Neural crest cell (in vitro differentiated cells): ENCODE data around the gene PIBF1. TPM values are rescaled to one million over a fixed set of nuclear protein-coding genes. Genes with fewer than 3 reads are reported as not detected.

Experiments used
- DNase-seq: peaks from one replicate; pipeline ENCODE4 v3.0.0; 2021; ENCODE audit warnings: low read depth, mixed read lengths, low spot score
- H3K27ac Mint-ChIP-seq: one replicate; pipeline ENCODE4 v1.8.0; 2021; ENCODE audit warnings: mild to moderate bottlenecking, mixed read lengths; ENCODE audit not compliant: unreplicated experiment
- H3K27me3 Mint-ChIP-seq: 2 replicates; pipeline ENCODE4 v1.8.0; 2021; ENCODE audit warnings: low read depth, mild to moderate bottlenecking, mixed read lengths
- H3K36me3 Mint-ChIP-seq: 2 replicates; pipeline ENCODE4 v1.8.0; 2021; ENCODE audit warnings: low read depth, mild to moderate bottlenecking, mixed read lengths
- H3K4me1 Mint-ChIP-seq: 2 replicates; pipeline ENCODE4 v1.8.0; 2021; ENCODE audit warnings: mixed read lengths
- H3K4me3 Mint-ChIP-seq: one replicate; pipeline ENCODE4 v1.8.0; 2021; ENCODE audit warnings: mild to moderate bottlenecking, mixed read lengths
- H3K9me3 Mint-ChIP-seq: 2 replicates; pipeline ENCODE4 v1.8.0; 2021; ENCODE audit warnings: mixed read lengths
- total RNA-seq: library from RNA; stranded (reverse); gene quantifications from 2 replicates; pipeline ENCODE4 v1.2.1, GENCODE V29; 2021
- TF ChIP-seq, protein P1 (sequence below): fragments of 200-600 bp; sonication (generic); conservative IDR thresholded peaks from 2 replicates; pipeline ENCODE4 v1.5.0; 2021; ENCODE audit warnings: antibody characterized with exemption, mild to moderate bottlenecking

PIBF1 gene
- total RNA-seq, 1 donor from 2014 or later: 21.5 TPM

DNA sequence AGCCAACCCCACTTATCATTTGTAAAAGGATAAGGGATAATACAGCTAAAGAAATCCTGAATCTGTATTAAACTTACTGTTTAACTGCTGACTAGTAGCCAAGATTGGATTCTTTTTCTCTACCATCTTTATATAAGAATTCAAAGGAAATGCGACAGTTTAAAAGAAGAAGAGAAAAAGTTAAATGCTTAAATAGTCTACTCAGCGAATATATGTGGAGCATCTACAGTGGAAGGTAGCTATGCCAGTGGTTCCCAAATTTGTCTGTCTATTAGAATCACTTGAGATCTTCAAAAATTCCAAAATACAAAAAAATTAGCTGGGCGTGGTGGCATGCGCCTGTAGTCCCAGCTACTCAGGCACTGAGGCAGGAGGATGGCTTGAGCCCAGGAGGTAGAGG, 216.1 kb downstream of the PIBF1 start:
- Mint-ChIP-seq H3K27ac (no peak overlapping the region), H3K27me3 (no peaks in the 10 kb centered on the region), H3K4me1 (peaks cover 3% of the 10 kb centered on the region), H3K36me3 (no peaks in the 10 kb centered on the region), H3K4me3 (no peak overlapping the region), H3K9me3 (no peaks in the 10 kb centered on the region)
- TF ChIP-seq, protein P1, sequence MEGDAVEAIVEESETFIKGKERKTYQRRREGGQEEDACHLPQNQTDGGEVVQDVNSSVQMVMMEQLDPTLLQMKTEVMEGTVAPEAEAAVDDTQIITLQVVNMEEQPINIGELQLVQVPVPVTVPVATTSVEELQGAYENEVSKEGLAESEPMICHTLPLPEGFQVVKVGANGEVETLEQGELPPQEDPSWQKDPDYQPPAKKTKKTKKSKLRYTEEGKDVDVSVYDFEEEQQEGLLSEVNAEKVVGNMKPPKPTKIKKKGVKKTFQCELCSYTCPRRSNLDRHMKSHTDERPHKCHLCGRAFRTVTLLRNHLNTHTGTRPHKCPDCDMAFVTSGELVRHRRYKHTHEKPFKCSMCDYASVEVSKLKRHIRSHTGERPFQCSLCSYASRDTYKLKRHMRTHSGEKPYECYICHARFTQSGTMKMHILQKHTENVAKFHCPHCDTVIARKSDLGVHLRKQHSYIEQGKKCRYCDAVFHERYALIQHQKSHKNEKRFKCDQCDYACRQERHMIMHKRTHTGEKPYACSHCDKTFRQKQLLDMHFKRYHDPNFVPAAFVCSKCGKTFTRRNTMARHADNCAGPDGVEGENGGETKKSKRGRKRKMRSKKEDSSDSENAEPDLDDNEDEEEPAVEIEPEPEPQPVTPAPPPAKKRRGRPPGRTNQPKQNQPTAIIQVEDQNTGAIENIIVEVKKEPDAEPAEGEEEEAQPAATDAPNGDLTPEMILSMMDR: no peak
- DNase-seq: no peak

DNA sequence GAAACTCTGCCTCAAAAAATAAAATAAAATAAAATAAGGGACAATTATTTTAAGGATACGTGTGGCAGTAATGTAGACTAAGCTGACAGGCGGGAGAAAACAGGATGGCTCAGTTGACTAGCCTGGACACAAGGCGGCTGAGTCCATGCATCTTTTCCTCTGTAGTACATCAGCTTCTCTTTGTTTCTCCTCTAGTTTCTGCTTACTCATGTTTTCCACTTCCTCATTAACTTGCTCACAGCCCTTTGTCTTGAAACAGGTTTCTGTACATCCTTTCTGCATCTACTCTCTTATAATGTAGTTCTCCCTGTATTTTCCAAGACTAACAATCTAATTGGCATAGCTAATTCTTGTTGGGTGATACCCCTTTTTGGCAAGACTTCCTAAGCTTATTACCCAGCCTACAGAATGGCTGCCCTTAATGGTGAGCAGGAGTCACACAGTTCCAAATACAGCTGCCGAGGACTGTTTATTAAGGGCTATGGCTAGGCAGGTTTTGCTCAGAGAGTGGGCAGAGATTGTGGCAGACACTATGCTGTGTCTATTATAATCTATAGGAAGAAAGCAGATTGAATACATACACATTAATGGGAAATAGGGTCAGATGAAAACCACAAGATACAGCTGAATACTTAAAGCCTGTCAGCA, 218.2 kb downstream of the PIBF1 start:
- TF ChIP-seq, protein P1: no peak
- Mint-ChIP-seq H3K27me3 (no peaks in the 10 kb centered on the region), H3K4me3 (no peak overlapping the region), H3K36me3 (peaks cover 4% of the 10 kb centered on the region), H3K4me1 (peaks cover 3% of the 10 kb centered on the region), H3K27ac (no peak overlapping the region), H3K9me3 (no peaks in the 10 kb centered on the region)
- no peak for DNase-seq

DNA sequence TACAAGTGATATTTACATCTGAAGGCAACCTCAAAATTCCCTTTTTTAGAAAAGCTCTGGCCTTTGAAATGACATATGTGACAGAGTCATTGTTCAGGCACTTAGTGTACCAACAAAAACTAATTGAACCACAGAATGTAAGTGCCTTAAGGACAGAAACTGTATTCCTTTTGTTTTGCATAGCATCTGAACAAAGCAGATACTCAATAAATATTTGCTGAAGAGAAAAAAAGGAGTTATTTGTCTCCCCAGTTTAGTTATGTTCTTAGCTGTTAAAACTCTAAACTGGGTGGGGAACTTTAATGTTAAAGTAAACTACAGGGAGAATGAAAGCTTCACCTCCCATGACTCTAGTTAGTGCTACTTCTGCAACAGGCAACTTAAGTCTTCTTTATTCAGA, 220.0 kb downstream of the PIBF1 start:
- Mint-ChIP-seq H3K27me3 (no peaks in the 10 kb centered on the region), H3K36me3 (peaks cover 4% of the 10 kb centered on the region), H3K4me1 (peaks cover 3% of the 10 kb centered on the region), H3K9me3 (no peaks in the 10 kb centered on the region), H3K27ac (no peak overlapping the region), H3K4me3 (no peak overlapping the region)
- DNase-seq: no peak
- TF ChIP-seq, protein P1: no peak

DNA sequence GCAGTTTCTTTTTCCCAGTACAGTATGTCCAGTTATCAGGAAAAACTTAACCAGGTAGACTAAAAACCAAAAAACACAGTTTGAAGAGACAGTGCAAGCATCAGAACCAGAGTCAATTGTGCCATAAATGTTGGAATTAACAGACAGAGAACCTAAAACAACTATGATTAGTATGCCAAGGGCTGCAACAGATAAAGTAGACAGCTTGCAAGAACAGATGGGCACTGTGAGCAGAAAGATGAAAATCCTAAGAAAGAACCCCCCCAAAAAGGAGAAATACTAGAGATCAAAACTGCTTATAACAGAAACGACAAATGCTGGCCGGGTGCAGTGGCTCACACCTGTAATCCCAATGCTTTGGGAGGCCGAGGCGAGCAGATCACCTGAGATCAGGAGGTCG, 229.8 kb downstream of the PIBF1 start:
- Mint-ChIP-seq H3K27me3 (no peaks in the 10 kb centered on the region), H3K36me3 (peaks cover 15% of the 10 kb centered on the region), H3K9me3 (no peaks in the 10 kb centered on the region), H3K4me1 (no peaks in the 10 kb centered on the region), H3K27ac (peak overlapping the region; percentile 43), H3K4me3 (no peak overlapping the region)
- DNase-seq: no peak
- TF ChIP-seq, protein P1: no peak

DNA sequence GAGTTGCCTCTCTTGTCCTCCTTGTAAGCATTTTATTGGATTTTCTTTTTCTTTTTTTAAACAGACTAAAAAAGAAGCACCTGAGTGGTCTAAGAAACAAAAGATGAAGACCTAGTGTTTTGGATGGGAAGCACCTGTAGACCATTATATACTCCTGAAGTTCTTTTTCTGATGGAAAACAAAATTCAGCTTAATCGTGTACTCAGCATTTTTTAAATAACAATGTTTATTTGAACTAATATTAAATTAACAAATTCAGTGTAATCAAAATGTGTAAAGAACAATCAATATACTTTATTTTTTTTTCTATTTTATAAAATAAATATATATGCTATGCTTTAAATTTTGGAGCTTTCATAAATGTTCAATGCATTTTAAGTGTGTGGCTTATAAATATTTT, 233.9 kb downstream of the PIBF1 start:
- DNase-seq: no peak
- Mint-ChIP-seq H3K9me3 (no peaks in the 10 kb centered on the region), H3K27me3 (no peaks in the 10 kb centered on the region), H3K4me1 (no peaks in the 10 kb centered on the region), H3K36me3 (peaks cover 18% of the 10 kb centered on the region), H3K27ac (no peak overlapping the region), H3K4me3 (no peak overlapping the region)
- TF ChIP-seq, protein P1: no peak
